ENCODE results near the gene UNC5A. TPM values are rescaled to one million over a fixed set of nuclear protein-coding genes. Genes with fewer than 3 reads are reported as not detected.

The UNC5A gene
- total RNA-seq, 1 donor from 2014 or later: 0.34 TPM

DNA sequence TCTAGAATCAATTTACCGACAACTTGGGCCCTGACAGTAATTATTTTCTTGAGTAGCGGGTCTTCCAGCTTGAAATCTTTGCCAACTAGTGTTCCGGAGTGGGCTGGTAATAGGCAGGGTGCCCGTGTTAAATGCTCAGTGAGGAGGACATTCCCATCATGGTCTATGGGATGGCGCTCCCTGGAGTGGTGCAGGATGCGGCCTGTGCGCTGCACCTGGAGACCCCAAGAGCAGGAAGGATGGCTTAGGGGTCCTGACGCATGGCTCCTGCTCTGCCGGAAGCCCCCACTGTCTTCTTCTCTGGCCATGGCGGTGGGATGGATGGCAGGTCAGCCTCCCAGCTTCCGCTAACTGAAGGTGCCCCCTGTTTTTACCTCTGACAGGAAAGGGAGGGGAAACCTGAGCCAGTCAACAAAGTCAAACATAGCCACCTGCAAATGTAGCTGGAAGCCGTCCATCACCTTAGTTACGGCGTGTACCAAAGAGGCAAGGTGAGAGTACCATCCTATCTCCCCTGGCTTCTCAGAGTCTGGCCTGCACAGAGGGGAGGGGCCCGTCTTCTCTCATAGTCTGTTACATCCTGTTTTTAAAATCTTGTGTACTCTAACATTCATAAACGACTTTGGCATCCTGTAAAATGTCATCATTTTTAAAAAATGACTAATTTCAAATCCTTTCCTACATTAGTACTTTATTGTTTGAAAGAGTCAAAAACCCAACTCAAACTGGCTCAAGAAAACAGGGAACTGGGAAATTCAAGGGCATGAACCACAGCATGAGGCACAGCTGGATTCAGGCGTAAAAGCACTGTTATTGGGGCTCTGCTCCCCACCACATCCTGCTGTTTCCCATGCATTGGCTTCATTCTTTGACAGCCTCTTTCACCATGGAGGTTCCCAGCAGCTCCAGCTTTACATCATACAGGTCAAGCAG is 28.5 kb upstream of the UNC5A start:
- DNase-seq: peak; percentile 51

DNA sequence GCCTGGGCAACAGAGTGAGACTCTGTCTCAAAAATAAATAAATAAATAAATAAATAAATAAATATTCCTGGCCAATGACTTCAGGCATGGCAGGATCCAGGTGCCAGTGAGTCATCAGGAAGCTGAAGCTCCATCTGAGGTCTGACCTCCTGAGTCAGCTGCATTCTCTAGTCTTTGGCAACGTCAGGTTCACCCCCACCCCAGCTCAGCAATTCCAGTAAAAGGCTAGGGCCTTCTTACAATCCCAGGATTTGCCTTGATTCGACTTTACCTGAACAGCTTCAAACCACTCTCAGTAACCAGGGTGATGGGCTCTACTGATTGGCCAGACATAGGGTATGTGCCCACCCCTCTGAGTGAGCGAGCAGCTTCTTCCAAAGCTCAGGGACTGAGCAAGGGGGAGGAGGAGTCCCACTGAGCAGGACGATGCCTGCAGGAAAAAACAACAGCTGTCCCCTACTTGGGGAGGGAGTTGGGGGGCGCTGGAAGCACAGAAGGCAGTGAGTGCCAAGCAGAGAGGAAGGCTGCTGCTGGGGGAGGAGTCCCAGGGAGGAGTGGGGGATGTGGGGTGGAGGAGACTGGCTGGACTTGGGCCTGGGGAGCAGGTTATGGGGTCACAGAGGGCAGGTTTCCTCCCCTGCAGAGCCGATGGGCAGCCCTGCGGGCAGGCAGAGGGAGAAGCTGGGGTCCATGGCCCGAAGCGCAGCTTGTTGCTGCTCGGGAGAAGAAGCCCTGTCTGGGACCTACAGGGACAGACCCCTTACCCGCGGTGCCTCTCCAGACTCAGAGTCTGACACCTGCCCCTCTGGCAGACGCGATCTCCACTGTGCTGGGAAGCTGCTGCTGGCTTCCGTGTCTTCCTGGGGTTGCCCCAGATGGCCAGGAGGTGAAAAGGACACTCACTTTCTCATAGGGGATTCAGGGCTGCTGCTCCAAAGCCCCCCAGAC is 25.9 kb upstream of the UNC5A start:
- peak; percentile 97 for DNase-seq

DNA sequence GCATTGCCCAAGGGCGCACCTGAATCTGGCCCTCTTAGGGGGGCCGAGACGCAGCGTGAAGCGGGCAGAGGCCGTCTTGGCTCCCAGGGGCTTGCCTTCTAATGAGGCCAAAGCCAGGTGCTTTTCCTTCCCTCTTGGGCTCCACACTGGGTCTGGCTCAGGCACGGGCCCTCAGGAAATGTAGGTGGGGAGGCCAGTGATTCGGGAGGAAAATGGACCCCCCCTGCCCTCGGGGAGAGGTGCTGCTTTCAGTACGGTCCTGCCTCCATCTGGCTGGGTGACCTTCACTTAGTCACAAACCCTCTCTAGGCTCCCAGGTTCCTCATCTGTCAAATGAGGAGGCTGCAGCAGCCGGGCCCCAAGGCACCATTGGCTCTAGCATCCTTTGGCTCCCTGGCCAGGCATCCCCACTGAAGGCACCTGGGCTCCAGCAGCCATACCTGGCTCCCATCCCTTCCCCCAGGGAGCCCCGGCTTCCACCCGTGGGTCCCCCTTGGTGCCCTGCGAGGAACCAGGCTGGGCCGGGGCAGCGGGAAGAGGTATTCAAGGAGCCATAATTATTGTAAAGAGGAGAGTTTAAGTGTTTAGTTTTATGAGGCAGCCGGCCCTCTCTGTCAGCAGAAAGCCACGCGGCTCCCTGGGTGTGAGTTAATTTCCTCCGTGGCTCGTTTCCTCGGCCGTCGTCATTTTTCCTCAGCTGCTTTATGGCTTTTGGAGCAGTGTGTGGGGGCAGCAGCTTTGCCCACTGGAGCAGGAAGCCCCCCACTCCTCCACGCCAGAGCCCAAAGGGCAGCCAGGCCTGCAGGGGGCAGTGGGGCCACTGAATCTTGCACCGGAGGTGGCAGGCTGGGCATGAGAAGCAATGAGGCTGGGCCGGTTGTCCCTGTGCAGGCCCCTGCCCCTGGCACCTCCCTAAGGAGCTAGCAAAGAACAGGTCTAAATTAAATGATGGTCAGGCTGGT is 24.9 kb upstream of the UNC5A start:
- peak; percentile 23 for DNase-seq

DNA sequence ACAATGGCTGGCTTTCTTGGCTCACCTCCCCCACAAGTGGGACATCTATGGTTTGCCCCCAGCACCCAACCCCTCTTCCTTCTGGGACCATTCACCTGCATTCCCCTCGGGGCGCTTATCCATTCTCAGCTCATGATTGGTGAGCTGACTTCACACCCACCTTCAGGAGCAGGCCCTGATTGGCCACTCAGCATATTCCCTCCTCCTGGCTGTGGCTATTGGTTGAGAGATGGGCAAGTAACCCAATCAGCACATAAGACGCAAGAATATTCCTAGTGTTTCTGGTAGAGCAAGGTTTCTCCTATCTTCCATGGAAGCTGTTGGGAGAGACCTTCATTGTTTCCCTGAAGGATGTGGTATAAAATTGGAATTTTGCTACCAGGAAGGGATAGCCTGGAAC is 22.7 kb upstream of the UNC5A start:
- DNase-seq: no peak

DNA sequence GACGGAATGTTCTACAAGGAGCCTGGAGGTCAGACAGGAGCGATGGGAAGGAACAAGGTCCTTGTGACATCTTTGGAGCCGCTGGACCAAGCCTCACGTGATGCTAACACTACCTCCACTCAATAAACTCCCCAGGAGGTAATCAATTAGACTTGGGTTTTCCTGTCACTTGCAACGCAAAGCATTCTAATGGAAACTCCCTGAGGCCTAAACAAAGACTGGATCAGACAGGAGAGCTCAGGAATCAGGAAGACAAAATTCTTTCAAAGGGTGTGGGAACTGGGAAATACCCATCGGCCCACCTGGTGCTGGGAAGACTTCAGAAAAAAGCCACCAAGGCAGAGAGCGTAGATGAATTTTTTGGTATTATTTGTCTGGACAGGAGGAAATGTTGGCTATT is 22.3 kb upstream of the UNC5A start:
- no peak for DNase-seq

DNA sequence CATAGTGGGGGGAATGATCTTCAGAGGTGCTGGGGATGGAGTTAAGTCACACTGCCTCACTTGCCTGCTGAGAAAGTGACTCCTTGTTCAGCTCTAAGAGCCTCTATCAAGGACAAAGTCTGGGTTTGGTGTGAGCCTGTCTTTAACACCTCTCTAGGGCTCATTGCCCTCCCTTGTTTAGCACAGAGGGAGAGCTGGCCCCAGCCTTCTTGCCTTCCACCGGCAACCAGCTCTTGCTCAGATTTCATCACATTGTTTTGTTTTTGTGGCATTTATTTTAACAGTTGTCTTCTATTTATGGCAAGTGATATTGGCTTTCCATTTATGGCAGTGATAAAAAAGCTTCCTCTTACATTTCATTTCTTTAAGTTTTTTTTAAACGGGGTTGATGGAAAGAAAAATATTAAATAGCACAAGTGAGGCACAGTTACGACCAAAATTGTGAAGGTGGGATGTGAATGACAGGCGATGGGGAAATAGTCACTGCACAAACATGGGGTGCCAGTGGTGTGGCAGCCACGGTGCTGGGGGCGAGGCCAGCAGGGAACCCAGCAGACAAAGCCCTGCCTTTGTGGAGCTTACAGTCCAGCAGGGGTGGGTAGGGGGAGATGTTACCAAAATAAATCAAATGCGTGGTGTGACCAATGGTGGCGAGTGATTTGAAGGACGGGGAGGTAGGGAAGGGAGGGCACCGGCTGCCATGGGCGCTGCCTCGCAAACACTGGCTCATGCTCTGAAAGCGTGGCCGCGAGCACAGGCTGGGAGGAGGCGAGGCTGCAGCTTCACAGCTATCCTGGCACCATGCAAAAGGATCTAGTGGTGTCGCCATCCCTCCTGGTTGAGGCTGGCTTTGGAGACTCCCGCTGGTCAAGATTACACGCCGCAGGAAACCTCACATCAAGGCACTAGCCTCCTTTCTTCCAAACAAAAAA is 21.2 kb upstream of the UNC5A start:
- no peak for DNase-seq

DNA sequence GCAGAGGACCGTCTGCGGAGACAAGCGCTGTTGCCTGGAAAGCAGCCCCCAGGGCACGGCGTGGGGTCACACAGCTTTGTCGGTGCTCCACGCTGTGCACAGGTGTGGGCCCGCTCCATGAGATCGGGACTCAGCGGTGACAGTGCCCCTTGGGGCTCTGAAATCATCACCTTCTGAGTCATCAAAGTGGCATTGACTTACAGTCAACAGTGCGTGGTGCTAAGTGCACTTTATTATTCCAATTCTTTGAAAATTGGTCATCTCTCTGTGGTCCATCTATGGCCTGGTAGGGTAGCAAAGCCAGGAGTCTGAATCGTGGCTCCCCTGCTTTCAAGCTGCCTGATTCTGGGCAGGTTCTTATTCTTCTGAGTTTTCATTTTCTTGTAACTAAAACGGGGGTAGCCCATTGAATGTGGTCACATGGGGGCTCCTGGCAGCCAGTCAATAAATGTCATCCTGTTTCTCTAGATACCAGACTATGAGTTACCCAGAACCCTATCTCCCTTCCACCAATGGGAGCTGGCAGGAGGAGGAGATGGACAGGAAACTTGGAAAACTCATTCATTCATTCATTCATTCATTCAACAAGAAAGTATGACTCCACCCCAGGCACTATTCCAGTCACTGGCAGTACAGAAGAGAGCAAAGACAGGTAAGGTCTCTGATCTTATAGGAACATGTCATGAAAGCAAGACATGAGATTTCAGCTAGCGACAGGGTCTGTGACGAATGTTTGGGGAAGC is 20.3 kb upstream of the UNC5A start:
- DNase-seq: no peak

DNA sequence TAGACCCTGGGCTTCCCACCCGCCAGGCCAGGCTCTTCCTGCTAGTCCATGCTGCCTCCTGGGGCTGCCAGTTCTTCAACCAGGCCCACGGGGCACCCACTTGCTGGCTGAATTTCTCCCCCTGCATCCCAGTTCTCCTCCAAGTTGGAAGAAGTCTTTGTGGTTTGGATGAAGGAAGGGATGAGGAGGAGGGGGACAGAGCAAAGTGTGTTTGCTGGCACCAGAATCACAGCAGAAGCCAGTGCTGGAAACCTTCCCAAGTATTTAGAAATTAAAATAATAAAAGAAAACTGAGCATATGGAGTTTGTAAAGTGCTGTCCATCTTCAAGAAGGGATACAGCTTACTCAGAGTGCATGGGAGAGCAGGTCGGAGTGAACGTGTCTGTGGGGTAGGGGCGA is 19.4 kb upstream of the UNC5A start:
- DNase-seq: no peak

DNA sequence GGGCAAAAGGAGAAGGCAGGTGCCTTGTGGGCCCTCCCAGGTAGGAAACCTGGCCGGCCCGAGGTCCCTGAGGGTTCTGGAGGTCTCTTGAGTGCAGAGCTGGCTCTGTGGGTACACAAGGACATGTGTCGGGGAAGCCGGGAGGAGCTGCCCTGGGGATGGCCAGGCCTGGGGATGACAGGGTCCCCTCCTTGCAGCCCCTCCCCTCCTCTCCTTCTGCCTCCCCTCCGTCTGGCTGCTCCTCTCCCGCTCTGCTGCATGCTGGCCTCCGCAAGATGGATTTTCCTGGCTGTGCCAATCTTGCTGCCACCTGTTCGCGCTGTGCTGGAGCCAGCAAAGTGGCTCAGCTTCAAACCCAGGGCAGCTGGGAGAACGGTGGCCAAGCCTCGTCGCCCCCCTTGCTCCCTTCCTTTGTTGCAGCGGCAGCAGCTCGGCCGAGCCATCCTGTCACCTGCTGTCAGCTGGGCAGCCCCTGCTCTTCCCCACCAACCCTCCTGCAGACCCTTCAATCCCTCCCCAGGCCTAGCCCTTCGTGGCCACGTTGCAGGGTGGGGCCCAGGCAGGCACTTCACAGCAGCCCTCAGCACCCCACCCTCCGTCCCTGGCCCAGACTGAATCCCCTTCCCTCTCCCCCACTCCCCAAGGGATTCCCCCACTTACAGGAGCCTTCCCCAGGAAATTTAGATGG is 17.6 kb upstream of the UNC5A start:
- DNase-seq: no peak

DNA sequence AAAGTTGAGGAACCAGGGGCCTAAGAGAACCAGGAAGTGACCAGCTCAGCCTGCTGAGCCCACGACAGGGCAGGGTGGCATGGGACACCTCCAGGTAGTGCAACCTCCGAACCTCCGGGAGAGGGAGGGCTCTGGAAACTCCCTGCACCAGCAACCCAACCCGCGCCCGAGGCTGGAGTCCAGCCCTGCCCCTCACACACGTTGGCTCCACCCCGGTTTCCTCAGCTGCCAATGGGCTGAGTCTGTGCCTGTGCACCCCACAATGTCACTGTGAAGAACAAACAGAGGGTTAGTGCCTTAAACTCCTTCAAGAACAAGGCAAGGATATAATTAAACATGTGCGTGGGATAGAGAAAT is 17.0 kb upstream of the UNC5A start:
- no peak for DNase-seq

DNA sequence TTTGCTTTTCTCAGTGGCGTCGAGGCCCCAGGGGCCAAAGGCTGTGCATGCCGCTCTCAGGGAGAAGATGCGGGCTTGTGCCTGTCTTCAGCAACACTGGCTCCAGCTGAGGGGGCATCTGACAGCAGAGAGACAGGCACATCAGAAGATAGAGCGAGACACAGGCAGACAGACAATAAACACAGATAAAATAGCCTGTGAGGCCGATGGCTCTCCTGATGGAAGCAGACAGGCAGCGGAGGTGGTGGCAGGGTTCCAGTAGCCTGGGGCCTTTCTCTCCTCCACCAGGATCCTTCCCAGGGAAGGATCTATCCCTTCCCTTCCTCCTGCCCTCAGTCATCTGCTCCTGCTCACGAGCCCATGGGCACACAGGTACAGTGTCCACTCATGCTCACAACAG is 16.6 kb upstream of the UNC5A start:
- no peak for DNase-seq

DNA sequence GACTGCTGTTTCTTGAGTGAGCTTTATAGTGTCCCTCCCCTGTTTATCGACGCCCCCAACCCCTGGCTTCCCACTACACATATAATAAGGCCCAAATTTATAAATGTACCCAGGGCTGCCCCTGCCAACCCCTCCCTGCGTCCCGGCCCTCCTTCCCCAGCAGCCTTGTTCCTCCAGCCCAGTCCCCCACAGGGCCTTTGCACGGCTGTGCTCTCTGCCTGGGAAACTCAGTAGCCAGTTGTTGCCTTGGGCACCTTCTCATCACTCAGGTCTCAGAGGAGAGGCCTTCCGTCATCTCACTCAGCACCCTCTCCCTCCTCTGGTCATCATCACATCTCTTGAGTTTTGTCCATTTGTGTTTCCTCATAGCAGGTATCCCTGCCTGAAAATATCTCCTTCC is 15.8 kb upstream of the UNC5A start:
- no peak for DNase-seq

DNA sequence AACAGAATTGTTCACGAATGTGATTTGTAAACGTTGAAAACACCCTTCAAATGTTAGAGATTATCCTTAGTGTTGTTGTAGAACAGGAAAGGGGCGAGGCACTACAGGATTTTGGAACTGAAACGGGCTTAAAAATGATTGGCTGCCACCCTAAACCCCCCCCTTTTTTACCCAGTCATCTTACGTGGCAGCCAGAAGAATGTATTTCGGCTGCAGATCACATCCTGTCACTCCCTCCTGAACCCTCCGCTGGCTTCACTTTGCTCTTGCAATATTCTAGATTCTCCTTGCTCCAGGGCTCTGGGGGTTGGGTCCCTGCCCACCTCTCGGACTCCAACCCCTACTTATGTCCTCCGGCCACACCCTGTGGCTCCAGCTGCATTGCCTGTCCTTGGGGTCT is 13.9 kb upstream of the UNC5A start:
- DNase-seq: no peak

DNA sequence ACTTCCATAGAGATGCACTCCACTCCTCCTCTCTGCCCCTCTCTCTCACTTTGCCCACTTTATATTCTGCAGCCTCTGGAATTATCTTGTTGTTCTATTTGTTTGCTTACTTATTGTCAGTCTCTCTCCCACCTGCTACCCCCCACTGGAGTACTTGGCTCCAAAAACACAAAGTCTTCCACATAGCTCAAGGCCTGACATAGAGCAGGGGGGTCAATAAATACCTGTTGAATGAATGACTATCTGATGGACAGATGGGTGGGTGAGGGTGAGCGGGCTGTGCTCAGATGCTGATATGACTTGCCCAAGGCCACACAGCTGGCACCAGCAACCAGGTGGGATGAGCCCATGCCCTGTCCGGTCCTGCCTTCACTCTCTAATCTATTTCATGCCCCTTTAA is 13.4 kb upstream of the UNC5A start:
- DNase-seq: no peak

DNA sequence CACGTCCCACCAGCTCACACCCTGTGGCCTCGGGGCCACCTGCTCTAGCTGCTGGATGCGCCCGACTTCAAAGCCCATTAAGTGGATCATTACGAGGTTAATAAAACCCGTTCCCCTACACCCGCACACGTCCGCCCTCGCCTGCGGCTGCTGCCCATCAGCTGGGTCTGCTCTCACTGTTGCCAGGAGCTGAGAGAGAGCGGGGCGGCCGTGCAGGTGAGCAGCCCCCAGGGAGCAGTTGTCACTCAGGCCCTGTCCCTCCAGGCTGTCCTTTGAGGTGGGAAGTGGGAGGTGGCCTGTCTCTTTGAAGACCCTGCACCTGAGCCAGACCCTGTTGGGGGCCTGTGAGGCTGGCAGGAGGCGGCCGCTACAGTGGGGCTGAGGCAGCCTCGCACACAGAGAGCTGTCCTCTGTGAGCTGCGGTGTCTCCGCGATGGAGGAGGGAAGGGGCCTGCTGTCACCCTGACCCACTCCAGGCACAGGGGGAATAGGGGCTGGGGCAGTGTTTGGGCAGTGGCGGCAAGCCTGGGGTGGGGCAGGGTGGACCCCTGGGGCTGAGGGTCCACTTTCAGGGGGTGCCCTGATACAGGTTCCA is 12.8 kb upstream of the UNC5A start:
- DNase-seq: no peak

DNA sequence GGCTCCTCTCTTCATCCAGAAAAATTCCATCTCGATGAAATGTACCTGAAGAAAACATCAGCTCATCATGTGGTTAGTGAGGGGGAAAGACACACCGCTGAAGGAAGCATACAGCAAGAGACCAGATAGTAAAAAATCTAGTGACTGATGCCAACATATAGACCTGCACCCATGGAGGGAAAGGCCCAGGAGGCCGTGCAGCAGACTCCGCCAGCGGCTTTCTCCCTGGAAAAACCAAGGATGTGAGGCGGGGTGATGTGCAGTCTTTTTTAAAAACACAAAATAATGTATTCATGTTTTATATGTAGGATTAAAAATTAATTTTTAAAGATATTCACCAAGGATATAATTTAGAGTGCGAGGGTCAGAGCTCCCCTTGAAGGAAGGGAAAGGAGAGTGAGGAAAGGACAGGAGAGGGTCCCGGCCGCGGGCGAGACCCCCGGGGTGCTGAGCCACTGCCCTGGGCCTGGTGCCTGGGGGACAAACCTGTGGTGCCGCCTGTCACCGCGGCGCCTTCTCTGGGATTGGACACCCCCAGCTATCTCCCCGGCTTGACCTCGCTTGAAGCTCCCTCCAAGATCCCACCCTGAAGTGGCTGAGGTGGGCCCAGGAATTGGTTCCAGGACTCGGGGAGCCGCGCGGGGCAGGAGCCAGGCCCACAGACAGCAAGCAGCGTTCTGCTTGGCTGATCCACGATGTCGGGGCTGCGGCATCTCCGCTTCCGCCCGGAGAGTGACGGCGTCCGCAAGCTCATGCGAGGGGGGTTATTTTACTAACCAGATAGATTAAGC is 12.1 kb upstream of the UNC5A start:
- no peak for DNase-seq

DNA sequence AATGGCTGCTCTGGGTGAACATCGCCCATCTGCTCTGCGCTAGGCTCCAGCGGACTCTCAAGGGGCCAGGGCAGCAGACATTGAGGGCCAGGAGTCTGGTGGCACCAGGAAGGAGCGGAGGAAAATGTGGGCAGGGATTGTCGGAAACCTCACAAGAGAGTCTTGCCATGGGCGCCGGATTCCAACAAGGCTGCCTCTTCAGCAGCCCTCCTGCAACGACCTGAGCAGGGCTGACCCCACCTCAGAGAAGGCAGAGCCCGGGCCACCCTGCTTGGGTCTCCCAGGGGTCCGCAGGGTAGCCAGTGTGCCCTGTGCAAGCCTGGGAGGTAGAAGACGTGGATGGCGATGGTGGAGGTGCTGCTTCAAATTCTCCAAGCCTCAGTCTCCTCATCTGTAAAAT is 11.4 kb upstream of the UNC5A start:
- no peak for DNase-seq

DNA sequence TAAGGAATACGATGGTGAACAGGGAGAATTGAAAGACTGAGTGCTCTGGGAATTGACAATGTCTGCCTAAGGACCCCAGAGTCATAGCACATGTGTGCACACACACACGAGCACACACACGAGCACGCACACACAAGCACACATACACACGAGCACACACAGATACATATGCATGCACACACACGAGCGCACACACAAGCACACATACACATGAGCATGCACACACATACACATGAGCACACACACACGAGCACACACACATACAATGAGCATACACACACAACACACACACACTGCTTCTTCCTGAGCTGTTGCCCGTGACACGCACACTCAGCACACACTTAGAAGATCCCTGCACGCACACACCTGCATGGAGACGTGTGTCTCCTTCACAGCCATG is 10.9 kb upstream of the UNC5A start:
- no peak for DNase-seq

DNA sequence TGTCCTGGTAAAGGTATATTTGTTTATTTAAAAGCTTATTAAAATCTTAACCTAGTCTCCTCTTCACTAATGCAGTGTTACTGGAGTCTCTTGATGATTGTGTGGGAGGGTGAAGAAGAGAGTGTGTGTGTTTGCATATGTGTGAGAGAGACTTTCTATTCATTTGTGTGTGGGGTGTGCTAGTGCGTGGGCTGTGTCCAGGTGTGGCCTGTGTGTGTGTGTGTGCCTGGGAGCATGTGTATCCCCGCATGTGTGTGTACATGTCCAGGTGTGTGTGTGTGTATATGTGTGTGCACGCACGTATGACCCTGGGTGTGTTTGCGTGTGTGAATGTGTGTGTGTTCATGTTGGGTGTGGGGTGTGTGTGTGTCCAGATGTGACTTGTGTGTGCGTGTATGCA is 10.3 kb upstream of the UNC5A start:
- no peak for DNase-seq

Measured in dermis blood vessel endothelial cell (primary cell).